HG03025 (cell line): Measurements from ENCODE around the gene SUV39H1.
A peak's percentile ranks its signal among the peaks of the same experiment; 100 is the strongest.
"Not testable (repeated sequence)": the region's sequence is repeated elsewhere in the genome, so short reads cannot be mapped to it uniquely, and the experiment has no call there.

ENCODE experiments used
- ATAC-seq: cut with Tn5 transposase; IDR thresholded peaks from one replicate; pipeline ENCODE4 v1.9.1; 2021; ENCODE audit warnings: mild to moderate bottlenecking, moderate library complexity; ENCODE audit not compliant: unreplicated experiment, low FRiP score

The SUV39H1 gene

DNA sequence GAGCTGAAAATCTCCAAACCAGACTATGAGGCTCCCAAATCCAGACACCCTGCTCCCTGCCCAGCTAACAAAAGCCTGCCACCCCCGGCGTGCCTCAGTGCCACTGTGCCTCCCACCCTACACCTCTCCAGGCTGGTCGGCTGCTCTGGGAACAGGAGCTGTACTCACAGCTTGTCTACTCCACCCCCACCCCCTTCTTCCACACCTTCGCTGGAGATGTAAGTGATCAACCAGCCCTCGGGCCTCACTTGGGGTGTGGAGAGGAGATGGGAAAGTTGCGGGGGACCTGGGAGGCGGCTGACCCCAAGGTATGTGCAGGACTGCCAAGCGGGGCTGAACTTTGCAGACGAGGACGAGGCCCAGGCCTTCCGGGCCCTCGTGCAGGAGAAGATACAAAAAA lies 11.1 kb upstream of the SUV39H1 start:
- ATAC-seq, result no peak

- no peak for ATAC-seq
Observed at GRCh38 chrX:48688531-48689150, 7.9 kb upstream of the SUV39H1 start.

DNA sequence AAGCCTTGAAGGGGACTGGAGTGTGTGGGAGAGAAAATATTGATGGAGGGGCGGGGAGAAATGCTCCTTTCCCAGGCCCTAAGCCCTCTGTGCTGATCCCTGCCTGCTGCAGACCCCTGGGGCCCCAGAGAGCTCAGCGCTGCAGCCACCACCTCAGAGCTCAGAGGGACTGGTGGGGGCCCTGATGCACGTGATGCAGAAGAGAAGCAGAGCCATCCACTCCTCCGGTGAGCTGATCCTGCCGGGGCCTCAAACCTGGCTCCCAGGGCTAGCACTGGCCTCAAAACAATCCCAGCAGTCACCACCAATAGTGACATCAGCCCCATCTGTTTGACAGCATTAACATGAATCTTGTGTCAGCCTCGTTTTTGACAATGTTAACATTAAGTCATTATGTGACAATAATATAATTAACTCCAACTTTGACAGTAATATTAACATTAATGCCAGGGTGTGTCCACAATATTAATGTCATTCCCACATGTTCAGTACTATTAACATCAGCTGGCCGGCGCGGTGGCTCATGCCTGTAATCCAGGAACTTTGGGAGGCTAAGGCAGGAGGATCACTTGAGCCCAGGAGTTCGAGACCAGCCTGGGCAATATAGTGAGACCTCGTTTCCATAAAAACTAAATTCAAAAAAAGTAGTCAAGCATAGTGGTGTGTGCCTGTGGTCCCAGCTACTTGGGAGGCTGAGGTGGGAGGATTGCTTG lies 7.2 kb upstream of the SUV39H1 start:
- no peak for ATAC-seq

DNA sequence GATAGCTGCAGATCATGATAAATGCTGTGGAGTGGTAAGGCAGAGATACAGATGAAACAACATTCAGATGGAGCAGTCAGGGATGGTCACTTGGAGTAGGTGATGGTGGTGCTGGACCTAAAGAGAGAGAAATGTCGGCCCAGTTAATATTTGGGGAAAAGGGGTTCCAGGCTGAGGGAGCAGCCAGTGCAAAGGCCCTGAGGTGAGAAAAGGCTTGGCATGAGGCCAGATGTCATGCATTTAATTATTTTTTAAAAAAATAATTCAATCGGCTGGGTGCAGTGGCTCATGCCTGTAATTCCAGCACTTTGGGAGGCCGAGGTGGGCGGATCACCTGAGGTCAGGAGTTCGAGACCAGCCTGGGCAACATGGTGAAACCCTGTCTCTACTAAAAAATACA lies 4.8 kb upstream of the SUV39H1 start:
- ATAC-seq, result not testable (repeated sequence)

DNA sequence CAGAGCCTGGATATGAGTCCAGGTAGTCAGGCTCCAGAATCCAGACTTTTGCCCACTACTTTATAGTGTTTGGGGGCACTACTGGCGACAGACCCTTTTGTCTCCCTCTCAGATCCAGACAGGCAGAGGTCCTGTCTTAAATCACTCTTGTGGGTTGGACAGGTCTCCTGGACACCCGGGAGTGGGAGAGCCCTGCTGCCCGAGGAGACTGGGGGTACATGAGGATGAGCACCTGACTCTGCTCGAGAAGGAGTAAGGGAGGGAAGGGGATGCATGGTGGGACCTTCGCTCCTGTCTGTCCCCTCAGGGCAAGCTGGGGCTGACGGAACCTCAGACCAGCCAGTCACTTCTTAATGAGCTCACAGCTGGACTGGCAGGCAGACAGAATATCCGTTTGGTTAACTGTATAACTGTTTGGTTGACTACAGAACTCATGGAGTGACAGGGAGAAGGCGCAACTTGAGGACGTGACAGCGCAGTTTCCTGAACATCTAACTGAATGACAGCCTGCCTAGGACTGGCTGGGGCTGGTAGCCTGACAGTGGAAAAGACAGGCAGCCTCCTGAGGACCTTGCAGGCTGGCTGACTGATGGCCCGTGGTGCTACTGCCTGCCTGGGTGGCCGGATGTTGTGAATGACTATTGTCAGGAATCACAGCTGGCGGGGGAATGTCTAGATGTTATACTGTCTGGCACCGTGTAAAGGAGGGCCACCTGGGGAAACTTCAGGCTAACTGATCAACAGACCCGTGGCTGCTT lies 1.6 kb upstream of the SUV39H1 start:
- ATAC-seq, result no peak

- ATAC-seq, result no peak
Observed at GRCh38 chrX:48695534-48695896, 1.0 kb upstream of the SUV39H1 start.

GRCh38 chrX:48695925-48696300 lies 621 bp upstream of the SUV39H1 start:
- ATAC-seq, result peak; percentile 3

DNA sequence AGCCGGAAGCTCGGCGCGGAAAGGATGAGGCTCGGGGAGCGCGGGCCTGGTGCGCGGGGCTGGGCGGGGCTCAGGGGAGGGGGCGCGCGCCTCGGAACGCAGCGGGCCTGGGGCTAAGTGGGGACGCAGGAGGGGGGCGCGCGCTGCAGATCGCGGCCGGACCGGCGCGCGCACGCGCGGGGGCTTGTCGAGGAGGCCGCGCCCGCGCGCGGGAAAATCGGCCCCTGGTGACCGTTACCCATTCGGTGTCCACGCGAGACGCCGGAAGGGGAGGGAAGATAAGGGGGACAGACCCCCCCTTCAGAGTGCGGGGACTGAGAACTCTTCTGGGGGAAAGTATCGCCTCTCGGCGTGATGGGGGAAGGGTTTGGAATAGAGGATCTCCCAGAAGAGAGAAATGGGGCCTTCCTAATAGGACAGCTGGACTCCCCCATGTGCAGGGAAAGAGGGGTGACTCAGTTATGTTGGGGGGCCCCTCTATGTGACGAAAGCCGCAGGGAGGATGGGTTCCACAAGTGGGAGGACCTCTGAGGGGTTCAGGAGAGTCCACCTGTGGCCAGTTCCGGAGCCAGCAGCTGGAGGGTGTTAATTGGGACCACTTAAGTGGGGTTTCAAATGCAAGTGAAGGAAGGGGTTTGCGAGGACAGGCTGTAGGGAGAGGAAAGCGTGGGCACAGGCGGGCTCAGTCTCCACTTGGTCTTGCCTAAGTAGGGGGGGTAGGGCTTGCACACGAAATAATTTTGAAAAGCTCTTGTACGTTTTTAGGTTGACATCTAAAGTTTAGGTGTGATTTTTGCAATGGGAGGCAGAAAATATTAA lies 584 bp downstream of the SUV39H1 start:
- ATAC-seq, result peak; percentile 17

DNA sequence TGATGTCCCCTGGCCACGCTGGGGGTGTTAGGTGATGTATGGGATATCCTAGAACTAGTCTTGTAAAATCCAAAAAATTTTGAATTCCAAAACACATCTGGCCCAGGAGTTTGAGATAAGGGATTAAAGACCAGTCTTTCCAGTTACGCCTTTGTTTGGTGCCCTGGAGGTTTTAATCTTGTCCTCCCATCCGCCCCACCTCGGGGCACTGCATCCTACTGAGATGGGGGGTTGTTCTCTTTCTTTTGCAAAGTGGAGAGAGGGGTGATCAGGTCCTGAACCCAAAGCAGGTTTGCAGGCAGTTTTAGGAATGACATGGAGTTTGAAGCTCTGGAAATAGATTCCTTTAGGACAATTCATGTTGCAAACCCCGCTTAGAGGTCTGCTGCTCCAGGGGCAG lies 1.8 kb downstream of the SUV39H1 start:
- ATAC-seq, result no peak

DNA sequence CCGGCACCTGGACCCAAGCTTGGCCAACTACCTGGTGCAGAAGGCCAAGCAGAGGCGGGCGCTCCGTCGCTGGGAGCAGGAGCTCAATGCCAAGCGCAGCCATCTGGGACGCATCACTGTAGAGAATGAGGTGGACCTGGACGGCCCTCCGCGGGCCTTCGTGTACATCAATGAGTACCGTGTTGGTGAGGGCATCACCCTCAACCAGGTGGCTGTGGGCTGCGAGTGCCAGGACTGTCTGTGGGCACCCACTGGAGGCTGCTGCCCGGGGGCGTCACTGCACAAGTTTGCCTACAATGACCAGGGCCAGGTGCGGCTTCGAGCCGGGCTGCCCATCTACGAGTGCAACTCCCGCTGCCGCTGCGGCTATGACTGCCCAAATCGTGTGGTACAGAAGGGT lies 3.7 kb downstream of the SUV39H1 start:
- ATAC-seq, result no peak

- ATAC-seq, result no peak
Observed at GRCh38 chrX:48700951-48701653, 4.6 kb downstream of the SUV39H1 start.

- ATAC-seq, result no peak
Observed at GRCh38 chrX:48702032-48702431, 5.5 kb downstream of the SUV39H1 start.

DNA sequence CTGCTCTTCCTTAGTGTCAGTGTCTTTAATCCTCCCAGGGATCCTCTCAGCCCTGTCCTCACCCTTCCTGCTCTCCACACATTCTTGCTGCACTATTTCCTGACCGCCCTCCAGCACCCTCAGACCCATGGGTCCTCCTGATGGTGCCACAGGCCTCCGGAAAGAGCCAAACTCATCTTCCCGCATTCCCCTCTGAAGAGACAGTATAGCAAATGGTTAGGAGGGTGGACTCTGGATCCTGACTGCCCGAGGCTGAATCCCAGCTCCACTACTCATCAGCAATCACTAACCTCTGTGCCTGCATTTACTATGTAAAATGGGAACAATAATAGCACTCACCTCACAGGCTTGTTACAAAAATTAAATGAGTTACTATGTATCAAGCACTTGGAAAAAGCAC lies 6.2 kb downstream of the SUV39H1 start:
- no peak for ATAC-seq

DNA sequence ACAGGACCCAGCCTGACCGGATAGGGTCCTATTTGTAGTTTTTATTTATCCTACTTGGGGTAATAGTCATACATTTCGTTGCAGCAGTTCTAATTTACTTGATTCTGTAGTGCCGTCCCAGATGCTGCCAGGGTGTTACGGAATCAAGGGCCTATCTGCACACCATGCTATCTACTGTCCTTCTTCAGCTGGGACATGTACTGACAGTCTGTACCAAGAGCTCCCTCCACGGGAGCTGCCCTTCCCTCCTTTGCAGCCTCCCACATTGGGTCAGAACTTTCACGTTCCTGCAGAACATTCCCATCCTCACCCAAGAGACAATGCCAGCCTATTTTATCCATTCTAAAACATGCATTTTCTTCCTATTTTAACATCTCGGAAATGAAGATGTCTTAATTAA lies 6.7 kb downstream of the SUV39H1 start:
- no peak for ATAC-seq

DNA sequence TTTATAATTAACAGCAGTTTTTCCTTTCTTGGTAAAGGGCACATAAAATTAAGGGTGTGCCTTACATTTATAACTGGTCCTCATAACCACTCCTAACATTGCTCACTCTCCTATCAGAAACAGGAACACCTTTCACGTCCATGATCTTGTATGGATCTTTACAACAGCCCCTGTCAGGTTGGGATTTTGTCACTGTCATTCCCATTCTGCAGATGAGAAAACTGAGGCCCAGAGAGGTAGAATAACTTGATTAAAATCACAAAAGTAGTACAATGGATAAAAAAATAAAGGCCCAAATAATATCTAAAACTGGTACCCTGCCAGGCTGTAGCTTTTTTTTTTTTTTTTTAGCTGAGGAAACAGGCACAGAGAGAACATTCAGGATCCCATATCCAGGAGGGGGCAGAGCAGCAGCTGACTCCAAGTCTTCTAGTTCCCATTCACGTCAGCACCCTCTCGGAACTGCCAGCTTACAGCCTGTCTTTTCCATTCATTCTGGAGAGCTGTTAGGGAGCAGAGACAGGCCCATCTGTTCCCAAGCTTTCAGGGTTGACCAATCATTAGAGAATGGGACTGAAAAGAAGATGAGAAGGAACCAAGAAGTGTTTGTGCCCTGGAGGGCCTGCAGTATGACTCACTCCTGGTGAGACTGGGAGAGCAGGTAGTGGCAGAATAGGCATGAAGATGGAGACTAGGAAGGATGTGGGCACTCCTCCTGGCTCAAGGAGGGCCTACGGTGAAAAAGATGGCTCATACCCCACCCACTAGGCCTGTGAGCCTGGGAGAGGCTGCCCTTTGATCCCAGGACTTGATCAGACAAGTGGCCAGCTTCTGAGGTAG lies 7.3 kb downstream of the SUV39H1 start:
- no peak for ATAC-seq

- ATAC-seq, result no peak
Observed at GRCh38 chrX:48705871-48706270, 9.3 kb downstream of the SUV39H1 start.

DNA sequence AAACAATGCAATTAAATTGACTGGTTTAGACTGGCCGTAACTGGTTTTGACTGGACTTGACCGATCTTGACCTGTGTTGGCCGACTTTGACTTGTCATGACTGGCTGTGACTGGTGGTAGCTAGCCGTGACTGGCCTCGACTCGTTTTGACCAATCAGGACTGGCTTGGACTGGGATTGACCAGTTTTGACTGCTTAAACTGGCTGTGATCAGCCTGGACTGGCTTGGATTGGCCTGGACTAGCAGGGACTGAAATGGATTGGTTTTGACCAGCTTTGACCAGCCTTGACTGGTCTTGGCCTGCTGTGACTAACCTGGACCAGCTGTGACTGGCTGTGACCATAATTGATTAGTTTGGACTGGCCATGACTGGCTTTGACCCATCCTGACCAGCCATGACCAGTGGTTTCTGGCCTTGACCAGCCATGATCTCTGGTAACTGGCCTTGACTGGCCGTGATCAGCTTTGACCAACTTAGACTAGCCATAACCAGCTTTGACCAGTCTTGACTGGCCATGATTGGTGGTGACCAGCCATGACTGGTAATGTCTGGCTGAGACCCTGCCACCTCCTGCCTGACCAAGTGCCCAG lies 13.1 kb downstream of the SUV39H1 start:
- ATAC-seq, result no peak

DNA sequence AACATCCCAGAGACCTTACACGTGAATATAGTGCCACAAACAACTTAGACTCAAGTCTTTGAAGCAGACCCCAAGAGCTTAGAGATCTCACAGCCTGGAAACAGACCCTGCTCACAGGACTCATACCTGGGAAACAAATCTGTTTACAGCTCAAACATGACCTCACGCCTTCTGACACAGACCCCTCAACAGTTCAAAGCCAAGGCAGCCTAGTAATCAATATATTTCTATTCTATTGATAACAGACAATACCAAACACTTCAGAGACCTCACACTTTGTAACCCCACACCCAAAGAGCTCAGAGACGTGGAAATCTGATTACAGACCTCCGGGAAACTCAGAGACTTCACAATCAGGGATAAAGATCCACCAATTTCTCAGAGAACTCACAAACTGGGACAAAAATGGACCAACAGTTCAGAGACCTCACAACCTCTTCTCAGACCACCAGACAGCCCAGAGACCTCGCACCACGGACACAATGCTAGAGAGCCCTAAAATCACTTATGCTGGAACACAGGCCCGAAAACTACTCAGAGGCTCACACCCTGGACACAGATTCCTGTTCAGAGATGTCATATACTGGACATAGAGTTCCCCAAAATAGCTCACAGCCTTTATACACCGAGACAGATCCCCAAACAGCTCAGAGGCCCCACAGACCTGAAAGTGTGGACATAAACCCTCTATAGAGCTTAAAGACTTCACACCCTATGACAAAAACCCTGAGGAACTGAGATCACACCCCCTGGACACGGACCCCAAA lies 14.8 kb downstream of the SUV39H1 start:
- no peak for ATAC-seq
